ENCODE results near the gene TMEM256.

TMEM256 gene

GRCh38 chr17:7418472-7419152 is 14.7 kb upstream of the TMEM256 start:
- Histone ChIP-seq H3K27ac (ENCODE audit: insufficient read depth, low read depth, low read length, poor library complexity, severe bottlenecking) (peak overlapping the region; percentile 8), H3K4me3 (ENCODE audit: insufficient read depth, low read depth, low read length) (no peak overlapping the region), H3K36me3 (ENCODE audit: control insufficient read depth, insufficient read depth, low read length) (peaks cover 12% of the 10 kb centered on the region), H3K27me3 (ENCODE audit: control insufficient read depth, insufficient read depth, low read length, poor library complexity, severe bottlenecking) (no peaks in the 10 kb centered on the region), H3K9me3 (ENCODE audit: control insufficient read depth, low read length) (no peaks in the 10 kb centered on the region), H3K4me1 (ENCODE audit: control insufficient read depth, insufficient read depth, low read length) (peaks cover 31% of the 10 kb centered on the region)
- 73 to 76% methylated on average over 18 of the region's 18 CpGs for WGBS, 2 experiments

GRCh38 chr17:7417056-7417655 is 13.3 kb upstream of the TMEM256 start:
- H3K27ac ChIP-seq (ENCODE audit: insufficient read depth, low read depth, low read length, poor library complexity, severe bottlenecking) = no peak overlapping the region
- H3K4me3 ChIP-seq (ENCODE audit: insufficient read depth, low read depth, low read length) = no peak overlapping the region
- peaks cover 40% of the 10 kb centered on the region for H3K4me1 ChIP-seq (ENCODE audit: control insufficient read depth, insufficient read depth, low read length)
- 94% methylated on average over 54 of the region's 54 CpGs for WGBS, 2 experiments
- no peaks in the 10 kb centered on the region for H3K27me3 ChIP-seq (ENCODE audit: control insufficient read depth, insufficient read depth, low read length, poor library complexity, severe bottlenecking)
- H3K9me3 ChIP-seq (ENCODE audit: control insufficient read depth, low read length) = no peaks in the 10 kb centered on the region
- H3K36me3 ChIP-seq (ENCODE audit: control insufficient read depth, insufficient read depth, low read length) = peaks cover 12% of the 10 kb centered on the region

GRCh38 chr17:7416323-7416722 is 12.4 kb upstream of the TMEM256 start:
- H3K27me3 ChIP-seq (ENCODE audit: control insufficient read depth, insufficient read depth, low read length, poor library complexity, severe bottlenecking) = no peaks in the 10 kb centered on the region
- H3K4me3 ChIP-seq (ENCODE audit: insufficient read depth, low read depth, low read length) = no peak overlapping the region
- 85% methylated on average over 5 to 6 of the region's 6 CpGs for WGBS, 2 experiments
- H3K9me3 ChIP-seq (ENCODE audit: control insufficient read depth, low read length) = no peaks in the 10 kb centered on the region
- H3K4me1 ChIP-seq (ENCODE audit: control insufficient read depth, insufficient read depth, low read length) = peaks cover 40% of the 10 kb centered on the region
- no peak overlapping the region for H3K27ac ChIP-seq (ENCODE audit: insufficient read depth, low read depth, low read length, poor library complexity, severe bottlenecking)
- peaks cover 12% of the 10 kb centered on the region for H3K36me3 ChIP-seq (ENCODE audit: control insufficient read depth, insufficient read depth, low read length)

GRCh38 chr17:7415784-7416183 is 11.9 kb upstream of the TMEM256 start:
- Histone ChIP-seq H3K27me3 (ENCODE audit: control insufficient read depth, insufficient read depth, low read length, poor library complexity, severe bottlenecking) (no peaks in the 10 kb centered on the region), H3K4me3 (ENCODE audit: insufficient read depth, low read depth, low read length) (no peak overlapping the region), H3K27ac (ENCODE audit: insufficient read depth, low read depth, low read length, poor library complexity, severe bottlenecking) (no peak overlapping the region), H3K9me3 (ENCODE audit: control insufficient read depth, low read length) (no peaks in the 10 kb centered on the region), H3K36me3 (ENCODE audit: control insufficient read depth, insufficient read depth, low read length) (peaks cover 13% of the 10 kb centered on the region), H3K4me1 (ENCODE audit: control insufficient read depth, insufficient read depth, low read length) (peaks cover 37% of the 10 kb centered on the region)
- 95% methylated on average over 23 of the region's 23 CpGs for WGBS, 2 experiments

GRCh38 chr17:7414837-7415236 is 10.9 kb upstream of the TMEM256 start:
- no peak overlapping the region for H3K27ac ChIP-seq (ENCODE audit: insufficient read depth, low read depth, low read length, poor library complexity, severe bottlenecking)
- no peaks in the 10 kb centered on the region for H3K27me3 ChIP-seq (ENCODE audit: control insufficient read depth, insufficient read depth, low read length, poor library complexity, severe bottlenecking)
- peaks cover 28% of the 10 kb centered on the region for H3K4me1 ChIP-seq (ENCODE audit: control insufficient read depth, insufficient read depth, low read length)
- H3K36me3 ChIP-seq (ENCODE audit: control insufficient read depth, insufficient read depth, low read length) = peaks cover 23% of the 10 kb centered on the region
- 88% methylated on average over 14 of the region's 14 CpGs for WGBS, 2 experiments
- no peaks in the 10 kb centered on the region for H3K9me3 ChIP-seq (ENCODE audit: control insufficient read depth, low read length)
- H3K4me3 ChIP-seq (ENCODE audit: insufficient read depth, low read depth, low read length) = no peak overlapping the region

- peaks cover 36% of the 10 kb centered on the region for H3K36me3 ChIP-seq (ENCODE audit: control insufficient read depth, insufficient read depth, low read length)
- peaks cover 15% of the 10 kb centered on the region for H3K4me1 ChIP-seq (ENCODE audit: control insufficient read depth, insufficient read depth, low read length)
- WGBS, 2 experiments = 89 to 94% methylated on average over 6 of the region's 6 CpGs
- H3K4me3 ChIP-seq (ENCODE audit: insufficient read depth, low read depth, low read length) = no peak overlapping the region
- no peaks in the 10 kb centered on the region for H3K27me3 ChIP-seq (ENCODE audit: control insufficient read depth, insufficient read depth, low read length, poor library complexity, severe bottlenecking)
- no peak overlapping the region for H3K27ac ChIP-seq (ENCODE audit: insufficient read depth, low read depth, low read length, poor library complexity, severe bottlenecking)
- no peaks in the 10 kb centered on the region for H3K9me3 ChIP-seq (ENCODE audit: control insufficient read depth, low read length)
Observed at GRCh38 chr17:7413346-7413985, 9.6 kb upstream of the TMEM256 start.

- Histone ChIP-seq H3K27ac (ENCODE audit: insufficient read depth, low read depth, low read length, poor library complexity, severe bottlenecking) (no peak overlapping the region), H3K4me1 (ENCODE audit: control insufficient read depth, insufficient read depth, low read length) (peaks cover 19% of the 10 kb centered on the region), H3K9me3 (ENCODE audit: control insufficient read depth, low read length) (no peaks in the 10 kb centered on the region), H3K4me3 (ENCODE audit: insufficient read depth, low read depth, low read length) (no peak overlapping the region), H3K27me3 (ENCODE audit: control insufficient read depth, insufficient read depth, low read length, poor library complexity, severe bottlenecking) (no peaks in the 10 kb centered on the region), H3K36me3 (ENCODE audit: control insufficient read depth, insufficient read depth, low read length) (peaks cover 37% of the 10 kb centered on the region)
- WGBS, 2 experiments = 89 to 93% methylated on average over 8 of the region's 8 CpGs
Observed at GRCh38 chr17:7411427-7411750, 7.5 kb upstream of the TMEM256 start.

GRCh38 chr17:7410634-7411426 is 6.9 kb upstream of the TMEM256 start:
- Histone ChIP-seq H3K27ac (ENCODE audit: insufficient read depth, low read depth, low read length, poor library complexity, severe bottlenecking) (no peak overlapping the region), H3K9me3 (ENCODE audit: control insufficient read depth, low read length) (no peaks in the 10 kb centered on the region), H3K27me3 (ENCODE audit: control insufficient read depth, insufficient read depth, low read length, poor library complexity, severe bottlenecking) (no peaks in the 10 kb centered on the region), H3K4me3 (ENCODE audit: insufficient read depth, low read depth, low read length) (no peak overlapping the region), H3K4me1 (ENCODE audit: control insufficient read depth, insufficient read depth, low read length) (peaks cover 22% of the 10 kb centered on the region), H3K36me3 (ENCODE audit: control insufficient read depth, insufficient read depth, low read length) (peaks cover 36% of the 10 kb centered on the region)
- WGBS, 2 experiments = 95 to 96% methylated on average over 25 of the region's 25 CpGs

- Histone ChIP-seq H3K9me3 (ENCODE audit: control insufficient read depth, low read length) (no peaks in the 10 kb centered on the region), H3K27ac (ENCODE audit: insufficient read depth, low read depth, low read length, poor library complexity, severe bottlenecking) (no peak overlapping the region), H3K4me1 (ENCODE audit: control insufficient read depth, insufficient read depth, low read length) (peaks cover 22% of the 10 kb centered on the region), H3K36me3 (ENCODE audit: control insufficient read depth, insufficient read depth, low read length) (peaks cover 25% of the 10 kb centered on the region), H3K4me3 (ENCODE audit: insufficient read depth, low read depth, low read length) (no peak overlapping the region), H3K27me3 (ENCODE audit: control insufficient read depth, insufficient read depth, low read length, poor library complexity, severe bottlenecking) (no peaks in the 10 kb centered on the region)
- 95 to 97% methylated on average over 6 of the region's 6 CpGs for WGBS, 2 experiments
Observed at GRCh38 chr17:7409716-7410115, 5.8 kb upstream of the TMEM256 start.

- 93 to 94% methylated on average over 6 of the region's 6 CpGs for WGBS, 2 experiments
Observed at GRCh38 chr17:7408863-7409262, 5.0 kb upstream of the TMEM256 start.

More at GRCh38 chr17:7408863-7409262, 5.0 kb upstream of the TMEM256 start:
- Histone ChIP-seq H3K27me3 (ENCODE audit: control insufficient read depth, insufficient read depth, low read length, poor library complexity, severe bottlenecking) (no peaks in the 10 kb centered on the region), H3K36me3 (ENCODE audit: control insufficient read depth, insufficient read depth, low read length) (peaks cover 24% of the 10 kb centered on the region), H3K27ac (ENCODE audit: insufficient read depth, low read depth, low read length, poor library complexity, severe bottlenecking) (no peak overlapping the region), H3K4me1 (ENCODE audit: control insufficient read depth, insufficient read depth, low read length) (peaks cover 22% of the 10 kb centered on the region), H3K9me3 (ENCODE audit: control insufficient read depth, low read length) (no peaks in the 10 kb centered on the region), H3K4me3 (ENCODE audit: insufficient read depth, low read depth, low read length) (no peak overlapping the region)
